Measurements from ENCODE around the gene HMGXB4. TPM values are rescaled to one million over a fixed set of nuclear protein-coding genes. Genes with fewer than 3 reads are reported as not detected.

Gene HMGXB4
- total and polyA plus RNA-seq, 8 donors, result 19.2 to 34.6 (median 31.5) TPM

DNA sequence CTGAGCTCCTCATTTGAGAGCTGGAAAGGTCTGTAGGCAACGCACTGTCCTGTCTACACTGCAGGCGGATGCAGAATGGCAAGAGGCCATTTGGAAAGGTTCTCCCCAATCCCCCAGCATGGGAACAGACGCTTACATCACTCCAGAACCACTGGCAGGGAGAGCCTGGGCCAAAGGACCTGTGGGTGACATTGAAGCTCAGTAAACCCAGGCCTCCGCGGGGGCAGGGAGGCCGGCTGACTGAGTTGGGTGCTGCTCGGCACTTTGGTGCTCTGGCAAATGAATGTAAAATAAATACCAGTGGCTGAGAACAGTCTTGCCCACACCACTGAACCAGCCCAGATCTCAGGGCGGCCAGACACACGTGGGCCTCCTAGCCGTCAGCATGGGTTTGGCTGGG, 64.8 kb downstream of the HMGXB4 start:
- Histone ChIP-seq H3K9me3 (no peaks in the 10 kb centered on the region), H3K27me3 (no peaks in the 10 kb centered on the region), H3K4me3 (no peak overlapping the region), H3K36me3 (peaks cover 0 to 100% of the 10 kb centered on the region in 2 donors), H3K4me1 (peaks cover 0 to 5% of the 10 kb centered on the region in 2 donors), H3K27ac (no peak overlapping the region)
- intact Hi-C loops (cut with DNase I), result no loop called here
- DNase-seq (peak in 1 of 4 donors; percentile 43), ATAC-seq (no peak)
- TF ChIP-seq, protein P1, sequence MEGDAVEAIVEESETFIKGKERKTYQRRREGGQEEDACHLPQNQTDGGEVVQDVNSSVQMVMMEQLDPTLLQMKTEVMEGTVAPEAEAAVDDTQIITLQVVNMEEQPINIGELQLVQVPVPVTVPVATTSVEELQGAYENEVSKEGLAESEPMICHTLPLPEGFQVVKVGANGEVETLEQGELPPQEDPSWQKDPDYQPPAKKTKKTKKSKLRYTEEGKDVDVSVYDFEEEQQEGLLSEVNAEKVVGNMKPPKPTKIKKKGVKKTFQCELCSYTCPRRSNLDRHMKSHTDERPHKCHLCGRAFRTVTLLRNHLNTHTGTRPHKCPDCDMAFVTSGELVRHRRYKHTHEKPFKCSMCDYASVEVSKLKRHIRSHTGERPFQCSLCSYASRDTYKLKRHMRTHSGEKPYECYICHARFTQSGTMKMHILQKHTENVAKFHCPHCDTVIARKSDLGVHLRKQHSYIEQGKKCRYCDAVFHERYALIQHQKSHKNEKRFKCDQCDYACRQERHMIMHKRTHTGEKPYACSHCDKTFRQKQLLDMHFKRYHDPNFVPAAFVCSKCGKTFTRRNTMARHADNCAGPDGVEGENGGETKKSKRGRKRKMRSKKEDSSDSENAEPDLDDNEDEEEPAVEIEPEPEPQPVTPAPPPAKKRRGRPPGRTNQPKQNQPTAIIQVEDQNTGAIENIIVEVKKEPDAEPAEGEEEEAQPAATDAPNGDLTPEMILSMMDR (IDR thresholded peaks at IDR 0.05), result no peak

DNA sequence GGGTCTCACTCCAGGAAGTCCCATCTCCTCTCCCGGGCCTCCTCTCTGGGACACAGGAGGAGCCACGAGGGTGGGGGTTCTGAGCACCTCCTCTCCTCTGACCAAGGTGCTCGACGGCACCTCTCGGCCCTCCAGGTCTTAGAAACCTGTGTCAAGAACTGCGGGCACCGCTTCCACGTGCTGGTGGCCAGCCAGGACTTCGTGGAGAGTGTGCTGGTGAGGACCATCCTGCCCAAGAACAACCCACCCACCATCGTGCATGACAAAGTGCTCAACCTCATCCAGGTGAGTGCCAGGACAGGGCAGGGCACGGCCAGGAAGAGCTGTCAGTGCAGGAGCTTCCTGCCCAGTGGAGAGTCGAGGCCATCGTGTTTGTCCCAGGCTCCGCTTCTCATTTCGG, 65.6 kb downstream of the HMGXB4 start:
- peaks cover 0 to 13% of the 10 kb centered on the region in 2 donors for H3K4me1 ChIP-seq
- TF ChIP-seq, protein P1 (IDR thresholded peaks at IDR 0.05), result no peak
- intact Hi-C loops (cut with DNase I), result no loop called here
- ATAC-seq, result no peak
- H3K27me3 ChIP-seq, result no peaks in the 10 kb centered on the region
- no peaks in the 10 kb centered on the region for H3K9me3 ChIP-seq
- no peak overlapping the region for H3K4me3 ChIP-seq
- H3K36me3 ChIP-seq, result peaks cover 0 to 100% of the 10 kb centered on the region in 2 donors
- DNase-seq, result peak in 1 of 4 donors; percentile 67
- no peak overlapping the region for H3K27ac ChIP-seq

DNA sequence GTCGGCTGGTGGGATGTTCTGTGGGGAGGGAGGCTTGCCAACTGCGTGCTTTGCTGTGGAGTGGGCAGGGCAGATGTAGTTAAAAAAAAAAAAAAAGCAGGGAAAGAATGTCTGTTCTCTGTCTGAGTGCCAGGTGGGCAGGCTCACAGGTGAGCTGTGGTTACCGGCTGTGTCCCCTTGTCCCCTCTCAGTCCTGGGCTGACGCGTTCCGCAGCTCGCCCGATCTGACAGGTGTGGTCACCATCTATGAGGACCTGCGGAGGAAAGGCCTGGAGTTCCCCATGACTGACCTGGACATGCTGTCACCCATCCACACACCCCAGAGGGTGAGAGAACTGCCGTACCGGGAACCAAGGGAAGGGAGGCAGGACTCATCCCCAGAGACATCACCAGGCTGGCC, 66.0 kb downstream of the HMGXB4 start:
- Histone ChIP-seq H3K27ac (no peak overlapping the region), H3K4me1 (peaks cover 0 to 17% of the 10 kb centered on the region in 2 donors), H3K36me3 (peaks cover 0 to 100% of the 10 kb centered on the region in 2 donors), H3K4me3 (no peak overlapping the region), H3K9me3 (no peaks in the 10 kb centered on the region), H3K27me3 (no peaks in the 10 kb centered on the region)
- TF ChIP-seq, protein P1 (IDR thresholded peaks at IDR 0.05), result no peak
- ATAC-seq (no peak), DNase-seq (no peak)
- intact Hi-C loops (cut with DNase I), result no loop called here

DNA sequence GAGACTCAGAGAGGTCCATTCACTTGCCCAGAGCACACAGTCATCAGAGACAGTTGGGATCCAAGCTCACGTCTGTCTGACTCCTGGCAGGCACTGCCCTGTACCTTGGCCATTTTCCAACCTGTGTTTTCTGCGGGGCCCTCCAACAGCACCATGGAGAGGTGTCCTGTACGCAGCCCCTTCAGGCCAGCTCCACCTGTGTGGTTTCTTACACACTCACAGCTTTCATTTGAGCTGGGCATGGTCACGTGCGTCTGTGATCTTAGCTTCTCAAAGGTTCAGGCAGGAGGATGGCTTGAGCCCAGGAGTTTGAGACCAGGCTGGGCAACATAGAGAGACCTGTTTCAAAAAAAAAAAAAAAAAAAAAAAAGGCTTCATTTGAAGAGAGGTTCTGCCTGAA, 66.8 kb downstream of the HMGXB4 start:
- TF ChIP-seq, protein P1 (IDR thresholded peaks at IDR 0.05), result no peak
- DNase-seq (peak in 1 of 4 donors; percentile 15), ATAC-seq (no peak)
- Histone ChIP-seq H3K9me3 (no peaks in the 10 kb centered on the region), H3K4me1 (peaks cover 0 to 25% of the 10 kb centered on the region in 2 donors), H3K36me3 (peaks cover 0 to 100% of the 10 kb centered on the region in 2 donors), H3K27ac (no peak overlapping the region), H3K4me3 (no peak overlapping the region), H3K27me3 (no peaks in the 10 kb centered on the region)
- intact Hi-C loops (cut with DNase I), result no loop called here

DNA sequence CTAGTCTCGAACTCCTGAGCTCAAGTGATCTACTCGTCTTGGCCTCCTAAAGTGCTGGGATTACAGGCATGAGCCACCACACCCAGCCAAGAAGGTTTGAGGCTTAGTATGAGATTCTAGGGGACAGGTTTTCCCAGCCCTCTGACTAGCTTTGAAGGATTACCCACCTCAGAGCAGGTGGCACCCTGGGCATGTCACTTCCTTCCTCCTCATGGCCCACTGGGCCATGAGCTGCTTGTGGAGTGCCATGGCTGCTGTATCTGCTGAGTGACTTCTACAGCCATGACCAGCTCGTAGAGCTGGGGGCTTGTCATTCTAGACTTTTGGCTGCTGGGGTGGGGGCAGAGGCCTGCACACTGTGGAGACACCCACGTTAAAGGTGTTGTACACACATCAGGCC, 67.5 kb downstream of the HMGXB4 start:
- no peak overlapping the region for H3K27ac ChIP-seq
- no peaks in the 10 kb centered on the region for H3K27me3 ChIP-seq
- TF ChIP-seq, protein P1 (IDR thresholded peaks at IDR 0.05), result no peak
- H3K36me3 ChIP-seq, result peaks cover 0 to 94% of the 10 kb centered on the region in 2 donors
- no peak for DNase-seq
- H3K4me1 ChIP-seq, result peaks cover 0 to 32% of the 10 kb centered on the region in 2 donors
- no peak for ATAC-seq
- H3K9me3 ChIP-seq, result no peaks in the 10 kb centered on the region
- intact Hi-C loops (cut with DNase I), result no loop called here
- H3K4me3 ChIP-seq, result no peak overlapping the region
